ENCODE measurements around the gene PKD1.
A peak's percentile ranks its signal among the peaks of the same experiment; 100 is the strongest.

PKD1 gene

GRCh38 chr16:2135770-2136490 is at the start of gene PKD1:
Gene PKD1, minus strand, starts transcription at chr16:2135898. Its CDS starts 209 bp downstream, at chr16:2135689.
- DNase-seq = peak; percentile 88

- DNase-seq = no peak
These were observed 49.3 kb upstream of the PKD1 start for GRCh38 chr16:2184962-2185361.

DNA sequence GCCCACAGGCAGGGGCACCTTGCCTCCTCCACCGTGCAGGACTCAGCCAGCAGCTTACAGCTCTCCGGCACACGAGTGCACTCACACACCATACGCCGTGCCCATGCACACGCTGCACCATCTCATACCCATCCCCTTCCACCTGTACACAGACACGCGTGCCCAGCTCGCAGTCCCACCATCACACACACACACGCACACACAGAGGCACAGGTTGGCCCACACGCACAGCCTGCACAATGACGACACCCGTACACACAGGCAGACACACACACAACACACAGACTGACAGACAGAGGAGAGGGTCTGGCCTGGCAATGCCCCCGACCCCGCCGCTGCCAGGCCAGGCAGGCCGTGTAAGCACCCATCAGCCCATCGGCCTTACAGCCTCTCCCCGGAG is 48.6 kb upstream of the PKD1 start:
- no peak for DNase-seq

GRCh38 chr16:2183671-2184070 is 48.0 kb upstream of the PKD1 start:
- DNase-seq = no peak

- no peak for DNase-seq
These were observed 46.3 kb upstream of the PKD1 start for GRCh38 chr16:2181952-2182351.

DNA sequence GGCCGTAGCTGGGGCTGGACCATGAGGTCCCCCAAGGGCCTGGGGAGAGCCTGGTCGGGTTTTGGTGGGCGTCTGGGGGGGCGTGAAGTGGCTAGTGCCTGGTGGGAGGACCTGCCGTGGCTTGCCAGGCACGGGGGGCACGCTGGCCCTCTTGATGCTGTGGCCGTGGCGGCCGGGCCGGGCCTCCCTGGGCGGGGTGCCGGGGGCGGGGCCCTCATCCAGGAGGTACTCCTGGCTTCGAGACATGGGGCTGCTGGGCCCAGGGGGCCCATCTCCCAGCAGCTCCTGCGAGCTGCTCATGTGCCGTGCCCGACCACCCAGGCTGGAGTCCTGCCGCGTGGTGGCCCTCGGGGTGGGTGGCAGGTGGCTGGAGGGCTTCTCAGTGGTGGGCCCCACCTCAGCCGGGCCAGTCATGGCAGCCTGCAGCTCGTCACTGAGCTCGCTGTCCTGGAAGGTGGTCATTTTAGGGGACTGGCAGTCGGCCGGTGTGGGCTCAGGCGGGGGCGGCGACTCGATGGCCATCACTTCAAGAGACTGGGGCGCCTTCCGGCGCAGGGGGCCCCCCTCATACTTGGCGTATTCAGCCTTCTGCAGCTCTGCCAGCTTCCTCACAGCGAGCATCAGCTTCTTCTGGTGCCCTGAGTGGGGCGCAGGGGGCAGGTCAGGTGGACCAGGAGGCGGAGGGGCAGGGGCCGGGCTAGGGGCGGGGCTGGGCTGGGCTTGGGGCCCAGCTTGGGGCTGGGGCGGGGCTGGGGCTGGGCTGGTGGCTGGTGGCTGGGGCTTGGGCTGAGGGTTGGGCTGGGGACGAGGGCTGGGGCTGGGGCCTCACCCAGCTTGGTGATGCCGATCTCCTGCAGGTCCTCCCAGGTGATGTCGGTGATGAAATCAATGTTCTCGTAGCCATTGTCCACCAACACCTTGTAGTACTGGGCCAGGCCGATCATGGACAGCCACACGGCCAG is 45.5 kb upstream of the PKD1 start:
- no peak for DNase-seq

GRCh38 chr16:2180461-2180860 is 44.8 kb upstream of the PKD1 start:
- DNase-seq = no peak

GRCh38 chr16:2179576-2179975 is 43.9 kb upstream of the PKD1 start:
- DNase-seq = no peak

- DNase-seq = no peak
These were observed 43.4 kb upstream of the PKD1 start for GRCh38 chr16:2179107-2179501.

GRCh38 chr16:2178321-2179106 is 42.8 kb upstream of the PKD1 start:
- DNase-seq = no peak

DNA sequence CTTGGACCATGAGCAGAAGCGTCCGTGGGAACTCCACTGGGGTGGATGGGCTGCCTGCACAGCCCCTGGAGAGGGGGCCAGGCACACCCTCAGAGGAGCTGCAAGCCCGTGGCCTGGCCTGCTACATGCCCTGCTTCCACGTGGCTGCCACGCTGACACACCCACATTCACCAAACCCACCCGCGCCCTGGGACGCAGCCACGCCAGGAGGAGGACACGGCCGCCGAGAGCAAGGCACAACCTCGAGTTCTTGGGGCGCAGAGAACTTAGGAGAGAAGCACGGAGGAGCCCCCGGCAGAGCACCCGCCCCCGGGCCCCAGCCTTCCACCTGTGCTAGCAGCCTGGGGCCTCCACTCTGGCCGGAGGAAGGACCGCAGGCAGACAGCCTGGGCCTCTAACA is 41.9 kb upstream of the PKD1 start:
- DNase-seq = no peak

DNA sequence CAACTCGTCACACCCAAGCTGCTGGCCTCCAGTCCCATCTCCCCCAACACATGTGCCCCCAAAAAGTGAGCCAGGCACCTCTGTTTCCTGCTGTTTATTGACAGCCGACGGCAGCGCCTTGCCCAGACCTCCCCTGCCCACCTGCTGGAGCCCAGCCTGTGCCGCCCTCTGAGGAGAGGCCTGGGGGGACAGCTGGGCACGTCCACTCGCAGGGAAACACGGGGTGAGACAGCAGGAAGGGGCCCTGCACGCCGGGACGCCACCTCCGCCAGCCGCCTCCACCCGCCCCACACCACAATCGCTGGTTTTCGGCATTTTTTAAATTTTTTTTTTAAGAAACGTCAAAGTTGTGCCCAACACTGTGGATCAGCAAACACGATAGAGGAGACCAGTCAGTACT is 41.4 kb upstream of the PKD1 start:
- no peak for DNase-seq

- DNase-seq = no peak
These were observed 40.3 kb upstream of the PKD1 start for GRCh38 chr16:2176047-2176446.

- DNase-seq = no peak
These were observed 39.8 kb upstream of the PKD1 start for GRCh38 chr16:2175454-2175853.

DNA sequence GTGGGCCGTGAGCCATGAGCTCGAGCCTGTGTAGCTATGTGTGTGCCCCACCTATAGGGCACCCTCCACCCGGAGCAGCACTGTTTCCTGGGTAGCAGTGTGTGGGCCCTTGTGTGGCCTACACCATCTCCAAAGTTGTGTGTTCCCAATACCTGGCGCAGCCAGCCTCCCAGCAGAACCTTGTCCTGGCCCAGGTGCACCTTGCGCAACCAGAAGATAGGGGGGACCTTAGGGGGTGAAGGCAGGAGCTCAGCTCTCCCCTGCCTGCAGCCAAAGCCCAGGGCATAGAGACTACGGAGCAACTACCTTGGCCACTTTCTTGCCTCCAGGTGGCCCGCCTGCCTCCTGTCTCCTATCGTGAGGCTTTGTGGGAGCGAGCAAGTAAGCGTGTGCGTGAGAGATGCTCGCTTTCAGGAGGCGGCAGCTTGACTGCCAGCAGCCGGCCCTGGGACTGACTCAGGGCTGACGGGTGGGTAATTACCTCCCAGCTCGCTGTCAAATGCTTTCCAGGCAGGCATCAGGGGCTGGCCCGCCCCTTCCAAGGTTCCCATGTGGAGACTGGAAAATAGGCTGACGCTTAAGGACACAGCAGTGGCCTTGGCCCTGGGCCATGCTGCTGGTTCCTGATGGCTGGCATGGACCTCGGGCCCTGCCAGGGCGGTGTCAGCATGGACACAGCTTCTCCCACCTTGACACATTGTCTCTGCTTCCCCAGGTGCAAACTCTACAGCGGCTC is 38.9 kb upstream of the PKD1 start:
- no peak for DNase-seq

DNA sequence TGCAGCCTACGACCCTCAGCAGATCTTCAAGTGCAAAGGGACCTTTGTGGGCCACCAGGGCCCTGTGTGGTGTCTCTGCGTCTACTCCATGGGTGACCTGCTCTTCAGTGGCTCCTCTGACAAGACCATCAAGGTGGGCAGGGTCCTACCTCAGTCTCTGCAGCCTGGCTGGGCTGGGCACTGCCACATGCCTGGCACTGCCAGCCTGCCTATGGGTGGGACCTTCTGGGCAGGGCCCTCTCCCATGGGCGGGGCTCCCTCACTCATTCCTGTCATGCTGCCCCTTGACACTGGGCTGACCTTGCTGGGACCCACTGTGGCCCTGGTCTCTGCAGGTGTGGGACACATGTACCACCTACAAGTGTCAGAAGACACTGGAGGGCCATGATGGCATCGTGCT is 38.2 kb upstream of the PKD1 start:
- DNase-seq = no peak

GRCh38 chr16:2173366-2173765 is 37.7 kb upstream of the PKD1 start:
- DNase-seq = no peak

DNA sequence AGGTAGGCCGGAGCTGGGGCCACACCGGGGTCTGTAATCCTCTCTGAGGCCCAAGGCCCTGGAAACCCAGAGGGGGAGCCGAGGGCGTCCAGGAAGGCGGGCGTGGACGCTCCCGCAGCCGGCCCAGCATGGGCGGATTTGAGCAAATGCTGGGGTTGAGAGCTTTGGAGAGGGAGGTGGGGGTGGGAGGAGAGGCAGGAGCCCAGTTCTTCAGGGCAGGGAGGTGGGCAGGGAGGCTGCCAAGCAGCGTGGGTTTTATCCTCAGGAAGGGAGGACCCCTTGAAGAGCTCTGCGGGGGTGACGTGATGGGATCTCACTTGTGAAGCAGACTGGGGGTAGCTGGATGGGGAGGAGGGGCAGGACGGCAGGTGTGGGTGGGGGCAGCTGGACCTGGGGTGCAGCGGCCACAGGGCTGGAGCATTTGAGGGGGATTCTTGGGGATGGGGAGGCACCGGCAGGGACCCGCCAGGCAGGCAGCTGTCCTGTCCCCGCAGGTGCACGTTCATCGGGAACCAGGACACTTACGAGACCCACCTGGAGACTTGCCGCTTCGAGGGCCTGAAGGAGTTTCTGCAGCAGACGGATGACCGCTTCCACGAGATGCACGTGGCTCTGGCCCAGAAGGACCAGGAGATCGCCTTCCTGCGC is 37.1 kb upstream of the PKD1 start:
- DNase-seq = no peak

GRCh38 chr16:2171601-2172178 is 36.0 kb upstream of the PKD1 start:
- no peak for DNase-seq

- no peak for DNase-seq
These were observed 35.1 kb upstream of the PKD1 start for GRCh38 chr16:2170587-2171435.

- DNase-seq = no peak
These were observed 34.4 kb upstream of the PKD1 start for GRCh38 chr16:2170080-2170479.
